Endothelial cell (in vitro differentiated cells): Measurements from ENCODE around the gene CASD1. TPM values are rescaled to one million over a fixed set of nuclear protein-coding genes. Genes with fewer than 3 reads are reported as not detected.

Experiments
- DNase-seq: peaks from one replicate; pipeline ENCODE4 v3.0.0; 2021; ENCODE audit warnings: low spot score
- H3K27ac Mint-ChIP-seq: one replicate; pipeline ENCODE4 v1.8.0; 2021; ENCODE audit warnings: mixed read lengths, inconsistent platforms; ENCODE audit not compliant: unreplicated experiment
- H3K27me3 Mint-ChIP-seq: one replicate; pipeline ENCODE4 v1.8.0; 2021; ENCODE audit warnings: mild to moderate bottlenecking, moderate library complexity, mixed read lengths, inconsistent platforms; ENCODE audit not compliant: unreplicated experiment
- H3K36me3 Mint-ChIP-seq: one replicate; pipeline ENCODE4 v1.8.0; 2021; ENCODE audit warnings: mild to moderate bottlenecking, low read depth, mixed read lengths, inconsistent platforms; ENCODE audit not compliant: unreplicated experiment
- H3K4me1 Mint-ChIP-seq: one replicate; pipeline ENCODE4 v1.8.0; 2021; ENCODE audit warnings: mild to moderate bottlenecking, mixed read lengths, inconsistent platforms; ENCODE audit not compliant: unreplicated experiment
- H3K4me3 Mint-ChIP-seq: one replicate; pipeline ENCODE4 v1.8.0; 2021; ENCODE audit warnings: mild to moderate bottlenecking, mixed read lengths, inconsistent platforms; ENCODE audit not compliant: unreplicated experiment
- H3K9me3 Mint-ChIP-seq: one replicate; pipeline ENCODE4 v1.8.0; 2021; ENCODE audit warnings: mixed read lengths, inconsistent platforms; ENCODE audit not compliant: unreplicated experiment
- total RNA-seq: library from RNA; stranded (reverse); fragmentation: NEBNext Ultra II Directional; extraction: Animal tissue kit (Norgen Biotek cat#: 25700); gene quantifications from one replicate; pipeline ENCODE4 v1.2.1, GENCODE V29; 2021; ENCODE audit not compliant: unreplicated experiment
- TF ChIP-seq, protein P1 (sequence below): fragments of 200-600 bp; sonication (generic); IDR thresholded peaks from one replicate; pipeline ENCODE4 v1.5.0; 2021; ENCODE audit warnings: antibody characterized with exemption; ENCODE audit not compliant: unreplicated experiment

CASD1 gene
- total RNA-seq, 1 donor from 2014 or later = 28.8 TPM

DNA sequence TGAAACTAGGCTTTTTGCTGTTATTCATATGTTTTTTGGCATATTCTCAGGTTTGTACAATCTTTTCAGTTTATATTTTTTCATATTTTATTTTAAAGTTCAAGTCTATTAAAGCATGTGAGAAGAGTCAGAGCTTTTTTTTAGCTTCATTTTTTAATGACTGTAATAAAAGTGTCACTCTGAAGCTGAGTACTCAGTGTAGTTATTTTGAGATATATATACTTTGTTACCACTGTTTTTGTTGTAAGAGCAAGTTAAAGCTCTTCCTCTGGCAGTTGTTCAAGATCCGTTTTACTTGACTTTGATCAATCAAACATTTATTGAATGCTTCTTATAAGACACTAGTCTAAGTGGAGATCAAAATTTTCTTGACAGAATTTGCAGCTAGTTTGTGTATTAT lies 37.5 kb downstream of the CASD1 start:
- Mint-ChIP-seq H3K4me3 (no peak overlapping the region), H3K36me3 (no peaks in the 10 kb centered on the region), H3K9me3 (no peaks in the 10 kb centered on the region), H3K27me3 (no peaks in the 10 kb centered on the region), H3K4me1 (no peaks in the 10 kb centered on the region), H3K27ac (no peak overlapping the region)
- no peak for DNase-seq
- TF ChIP-seq, protein P1, sequence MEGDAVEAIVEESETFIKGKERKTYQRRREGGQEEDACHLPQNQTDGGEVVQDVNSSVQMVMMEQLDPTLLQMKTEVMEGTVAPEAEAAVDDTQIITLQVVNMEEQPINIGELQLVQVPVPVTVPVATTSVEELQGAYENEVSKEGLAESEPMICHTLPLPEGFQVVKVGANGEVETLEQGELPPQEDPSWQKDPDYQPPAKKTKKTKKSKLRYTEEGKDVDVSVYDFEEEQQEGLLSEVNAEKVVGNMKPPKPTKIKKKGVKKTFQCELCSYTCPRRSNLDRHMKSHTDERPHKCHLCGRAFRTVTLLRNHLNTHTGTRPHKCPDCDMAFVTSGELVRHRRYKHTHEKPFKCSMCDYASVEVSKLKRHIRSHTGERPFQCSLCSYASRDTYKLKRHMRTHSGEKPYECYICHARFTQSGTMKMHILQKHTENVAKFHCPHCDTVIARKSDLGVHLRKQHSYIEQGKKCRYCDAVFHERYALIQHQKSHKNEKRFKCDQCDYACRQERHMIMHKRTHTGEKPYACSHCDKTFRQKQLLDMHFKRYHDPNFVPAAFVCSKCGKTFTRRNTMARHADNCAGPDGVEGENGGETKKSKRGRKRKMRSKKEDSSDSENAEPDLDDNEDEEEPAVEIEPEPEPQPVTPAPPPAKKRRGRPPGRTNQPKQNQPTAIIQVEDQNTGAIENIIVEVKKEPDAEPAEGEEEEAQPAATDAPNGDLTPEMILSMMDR = no peak

DNA sequence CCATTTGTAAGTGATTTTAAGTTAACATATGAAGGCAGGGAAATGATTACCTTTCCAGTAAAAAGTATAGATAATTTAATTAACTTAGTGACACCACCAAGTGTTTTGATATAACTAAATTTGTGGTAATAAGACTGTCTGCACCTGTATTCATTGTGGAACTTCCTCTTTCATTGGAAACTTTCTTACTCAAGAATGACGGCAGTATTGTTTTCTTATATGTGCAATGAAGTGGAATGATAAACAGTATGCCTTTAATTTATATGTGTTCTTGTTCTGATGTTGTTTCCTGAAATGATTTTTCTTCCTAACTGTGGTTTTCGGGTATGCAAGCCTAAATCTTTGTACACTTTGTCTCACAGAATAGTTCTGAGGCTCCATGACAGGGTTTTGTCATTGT lies 46.4 kb downstream of the CASD1 start:
- no peak overlapping the region for H3K4me3 Mint-ChIP-seq
- TF ChIP-seq, protein P1 = no peak
- H3K4me1 Mint-ChIP-seq = no peaks in the 10 kb centered on the region

DNA sequence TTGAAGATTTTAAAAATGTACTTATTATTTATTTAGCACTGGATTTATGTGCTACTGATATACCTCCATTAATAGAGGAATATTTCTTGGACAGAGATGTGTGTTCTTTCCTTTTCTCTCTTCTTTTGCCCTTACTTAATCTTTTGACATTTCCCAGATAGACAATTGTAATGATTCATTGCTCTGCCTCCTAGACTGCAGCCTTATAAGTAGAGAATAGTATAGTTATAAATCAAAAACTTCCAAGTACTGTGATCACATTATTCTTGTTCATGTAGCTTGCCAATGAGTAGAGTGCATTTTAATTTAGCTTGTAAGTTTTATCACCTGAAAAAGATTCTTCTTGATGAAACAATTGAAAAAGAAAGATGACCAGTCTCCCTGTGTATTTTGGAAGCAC lies 47.6 kb downstream of the CASD1 start:
- Mint-ChIP-seq H3K27me3 (no peaks in the 10 kb centered on the region), H3K4me1 (peaks cover 6% of the 10 kb centered on the region), H3K9me3 (no peaks in the 10 kb centered on the region), H3K36me3 (no peaks in the 10 kb centered on the region), H3K4me3 (no peak overlapping the region), H3K27ac (no peak overlapping the region)
- TF ChIP-seq, protein P1 = no peak
- no peak for DNase-seq

More for the DNA sequence above, 46.4 kb downstream of the CASD1 start:
- H3K27me3 Mint-ChIP-seq = no peaks in the 10 kb centered on the region
- no peak for DNase-seq
- H3K36me3 Mint-ChIP-seq = no peaks in the 10 kb centered on the region
- no peaks in the 10 kb centered on the region for H3K9me3 Mint-ChIP-seq
- no peak overlapping the region for H3K27ac Mint-ChIP-seq

DNA sequence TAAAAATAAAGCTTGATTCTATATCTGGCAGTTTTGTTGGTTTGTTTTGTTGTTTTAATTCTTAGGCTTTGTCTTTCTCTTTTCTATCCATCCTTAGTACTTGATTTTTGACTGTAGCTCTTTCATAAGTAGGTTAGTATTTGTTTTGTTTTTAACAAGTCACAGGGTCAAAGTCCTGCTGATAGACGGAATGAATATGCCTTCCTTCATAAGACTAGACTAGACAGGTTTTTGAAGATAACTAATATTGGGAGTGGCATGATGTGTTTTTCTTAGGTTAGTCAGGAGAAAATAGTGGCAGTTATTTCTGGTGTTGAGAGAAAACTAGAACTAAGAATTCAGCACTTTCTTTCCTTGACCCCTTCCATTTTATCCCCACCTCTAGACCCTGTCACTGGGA lies 50.4 kb downstream of the CASD1 start:
- no peaks in the 10 kb centered on the region for H3K9me3 Mint-ChIP-seq
- TF ChIP-seq, protein P1 = no peak
- peaks cover 12% of the 10 kb centered on the region for H3K4me1 Mint-ChIP-seq
- no peak overlapping the region for H3K27ac Mint-ChIP-seq
- DNase-seq = no peak
- no peak overlapping the region for H3K4me3 Mint-ChIP-seq
- no peaks in the 10 kb centered on the region for H3K36me3 Mint-ChIP-seq
- no peaks in the 10 kb centered on the region for H3K27me3 Mint-ChIP-seq

DNA sequence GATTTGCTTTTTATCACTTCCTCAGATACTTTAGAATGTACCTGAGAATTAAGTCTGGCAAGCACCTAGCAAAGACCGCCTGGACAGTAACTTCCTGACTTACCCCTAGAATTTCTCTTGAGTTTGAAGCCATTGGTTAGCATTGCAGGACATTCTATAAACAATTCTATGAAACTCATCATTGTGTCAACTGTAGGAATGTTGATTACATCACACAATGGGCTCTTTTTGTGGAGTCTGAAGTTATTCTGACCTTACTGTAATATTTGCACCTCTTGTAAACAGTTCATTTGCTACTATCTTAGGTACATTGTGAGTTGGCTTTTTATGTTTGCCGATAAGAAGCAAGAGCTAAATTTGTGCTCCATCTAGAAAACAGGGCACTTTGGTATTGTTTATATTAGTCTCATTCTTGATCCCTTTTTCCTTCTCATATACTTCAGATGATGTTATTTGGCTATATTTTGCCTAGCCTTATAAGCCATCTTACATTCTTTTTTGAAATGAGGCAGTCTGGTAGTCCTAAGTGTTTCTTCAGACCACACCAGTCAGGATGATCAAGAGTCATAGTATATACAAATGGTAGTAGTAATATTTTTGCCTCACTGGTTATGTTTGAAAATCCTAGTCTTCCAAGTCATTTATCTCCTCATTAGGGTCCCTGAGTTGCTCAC lies 52.4 kb downstream of the CASD1 start:
- H3K36me3 Mint-ChIP-seq = no peaks in the 10 kb centered on the region
- H3K9me3 Mint-ChIP-seq = no peaks in the 10 kb centered on the region
- H3K27ac Mint-ChIP-seq = peak overlapping the region; percentile 86
- TF ChIP-seq, protein P1 = no peak
- peaks cover 12% of the 10 kb centered on the region for H3K4me1 Mint-ChIP-seq
- H3K27me3 Mint-ChIP-seq = no peaks in the 10 kb centered on the region
- H3K4me3 Mint-ChIP-seq = no peak overlapping the region
- no peak for DNase-seq
